Natural killer cell treated with Interleukin-12 subunit alpha and Interleukin-12 subunit beta and Interleukin-15 and Interleukin-18, amount 100 ng/mL, for 72 hours (primary cell): ENCODE measurements around the gene GPR55. TPM values are rescaled to one million over a fixed set of nuclear protein-coding genes. Genes with fewer than 3 reads are reported as not detected.

Experiments used
- ATAC-seq, 2 donors: fragments of 150-1000 bp; cut with Tn5 transposase in 1 of 2; sonication (Bioruptor Pico), chemical (Tn5 transposase) in 1 of 2; 2 replicates each; pipeline ENCODE4 v1.10.0; 2021
- DNase-seq: peaks from one replicate; pipeline ENCODE4 v3.0.0; 2022; ENCODE audit warnings: low spot score
- H3K27ac Mint-ChIP-seq, 2 donors: 1 replicate in 1 of 2; 2 replicates in 1 of 2; pipeline ENCODE4 v1.8.0; 2022; ENCODE audit warnings: mixed read lengths in 2 of 2, mild to moderate bottlenecking in 1 of 2, moderate library complexity in 1 of 2
- H3K27me3 Mint-ChIP-seq, 2 donors: 1 replicate in 1 of 2; 2 replicates in 1 of 2; pipeline ENCODE4 v1.8.0; 2022; ENCODE audit warnings: mixed read lengths in 2 of 2
- H3K36me3 Mint-ChIP-seq: one replicate; pipeline ENCODE4 v1.8.0; 2022; ENCODE audit warnings: mixed read lengths
- H3K4me1 Mint-ChIP-seq, 2 donors: 1 replicate in 1 of 2; 2 replicates in 1 of 2; pipeline ENCODE4 v1.8.0; 2022; ENCODE audit warnings: low read depth in 2 of 2, mixed read lengths in 2 of 2, mild to moderate bottlenecking in 1 of 2
- H3K4me3 Mint-ChIP-seq: one replicate; pipeline ENCODE4 v1.8.0; 2022; ENCODE audit warnings: mixed read lengths
- H3K9me3 Mint-ChIP-seq: 2 replicates; pipeline ENCODE4 v1.8.0; 2022; ENCODE audit warnings: mixed read lengths
- total RNA-seq, 2 donors: library from RNA; stranded (reverse); gene quantifications; one replicate each; pipeline ENCODE4 v1.2.3, GENCODE V29; 2022

The GPR55 gene
- total RNA-seq, 2 donors from 2014 or later = 0.26 to 5.5 TPM

DNA sequence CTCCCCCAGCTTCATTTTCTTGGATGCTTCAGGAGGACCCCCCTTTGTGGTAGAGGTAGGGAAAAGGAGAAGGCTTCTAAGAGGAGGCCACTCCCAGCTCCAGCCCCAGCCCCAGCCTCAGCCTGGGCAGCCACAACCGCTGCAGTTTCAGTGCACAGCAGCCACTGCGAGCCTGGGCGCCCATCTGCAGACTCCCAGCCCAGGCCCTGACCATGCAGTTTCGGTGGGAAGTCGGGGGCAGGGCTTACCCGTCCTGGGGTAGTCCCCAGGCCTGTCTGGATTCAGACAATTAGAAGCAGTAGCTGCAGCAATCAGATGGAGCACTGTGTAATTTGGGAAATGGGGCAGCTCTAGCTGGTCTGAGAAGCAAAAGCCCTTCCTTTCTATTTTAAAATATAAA lies 31.7 kb downstream of the GPR55 start:
- no peak overlapping the region for H3K4me3 Mint-ChIP-seq
- H3K36me3 Mint-ChIP-seq = no peaks in the 10 kb centered on the region
- no peaks in the 10 kb centered on the region for H3K9me3 Mint-ChIP-seq
- ATAC-seq = no peak
- no peak for DNase-seq
- H3K4me1 Mint-ChIP-seq = peaks cover 6 to 9% of the 10 kb centered on the region in 2 donors
- peaks cover 53 to 67% of the 10 kb centered on the region in 2 donors for H3K27me3 Mint-ChIP-seq
- no peak overlapping the region for H3K27ac Mint-ChIP-seq

GRCh38 chr2:230891509-230891908 lies 33.5 kb downstream of the GPR55 start:
- Mint-ChIP-seq H3K27me3 (peaks cover 45 to 50% of the 10 kb centered on the region in 2 donors), H3K4me3 (no peak overlapping the region), H3K4me1 (peaks cover 6 to 9% of the 10 kb centered on the region in 2 donors), H3K9me3 (no peaks in the 10 kb centered on the region), H3K36me3 (no peaks in the 10 kb centered on the region), H3K27ac (no peak overlapping the region)
- ATAC-seq (no peak), DNase-seq (no peak)

DNA sequence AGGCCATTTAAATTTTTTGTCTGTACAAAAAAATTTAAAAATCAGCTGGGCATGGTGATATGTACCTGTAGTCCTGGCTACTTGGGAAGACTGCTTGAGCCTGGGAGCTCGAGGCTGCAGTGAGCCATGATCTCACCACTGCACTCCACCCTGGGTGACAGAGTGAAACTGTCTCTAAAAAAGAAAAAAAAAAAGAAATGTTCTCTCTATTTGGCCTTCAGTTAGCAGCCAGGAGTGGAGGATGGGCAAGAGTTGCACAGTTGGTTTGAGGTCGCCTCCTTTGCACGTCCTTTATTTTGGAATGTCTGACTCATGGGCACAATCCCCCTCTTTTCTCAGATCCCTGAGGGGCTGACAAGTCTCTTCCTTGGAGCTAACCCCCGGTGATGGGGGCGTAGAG lies 34.0 kb downstream of the GPR55 start:
- H3K27me3 Mint-ChIP-seq = peaks cover 45 to 51% of the 10 kb centered on the region in 2 donors

DNA sequence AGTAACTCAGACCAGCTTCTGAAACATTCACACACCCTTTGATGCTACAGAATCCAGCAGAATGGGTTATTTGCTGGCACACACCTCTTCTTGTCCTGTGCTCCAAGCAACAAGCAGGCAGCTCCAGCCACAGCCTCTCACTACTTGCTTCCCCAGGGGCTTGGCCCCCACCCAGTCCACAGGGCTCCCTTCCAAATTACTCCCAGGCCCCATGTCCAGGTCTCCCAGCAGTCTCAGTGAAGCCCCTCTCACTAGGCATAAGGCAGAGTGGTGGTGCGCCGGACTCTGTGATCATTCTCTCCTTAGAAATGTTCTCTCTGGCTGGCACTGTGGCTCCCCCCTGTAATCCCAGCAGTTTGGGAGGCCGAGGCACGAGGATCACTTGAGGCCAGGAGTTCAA lies 34.4 kb downstream of the GPR55 start:
- no peak for DNase-seq
- H3K36me3 Mint-ChIP-seq = no peaks in the 10 kb centered on the region

More for the DNA sequence above, 34.0 kb downstream of the GPR55 start:
- H3K9me3 Mint-ChIP-seq = no peaks in the 10 kb centered on the region
- H3K4me3 Mint-ChIP-seq = no peak overlapping the region
- H3K36me3 Mint-ChIP-seq = no peaks in the 10 kb centered on the region
- H3K4me1 Mint-ChIP-seq = peaks cover 6 to 9% of the 10 kb centered on the region in 2 donors
- no peak overlapping the region for H3K27ac Mint-ChIP-seq
- DNase-seq (no peak), ATAC-seq (no peak)

DNA sequence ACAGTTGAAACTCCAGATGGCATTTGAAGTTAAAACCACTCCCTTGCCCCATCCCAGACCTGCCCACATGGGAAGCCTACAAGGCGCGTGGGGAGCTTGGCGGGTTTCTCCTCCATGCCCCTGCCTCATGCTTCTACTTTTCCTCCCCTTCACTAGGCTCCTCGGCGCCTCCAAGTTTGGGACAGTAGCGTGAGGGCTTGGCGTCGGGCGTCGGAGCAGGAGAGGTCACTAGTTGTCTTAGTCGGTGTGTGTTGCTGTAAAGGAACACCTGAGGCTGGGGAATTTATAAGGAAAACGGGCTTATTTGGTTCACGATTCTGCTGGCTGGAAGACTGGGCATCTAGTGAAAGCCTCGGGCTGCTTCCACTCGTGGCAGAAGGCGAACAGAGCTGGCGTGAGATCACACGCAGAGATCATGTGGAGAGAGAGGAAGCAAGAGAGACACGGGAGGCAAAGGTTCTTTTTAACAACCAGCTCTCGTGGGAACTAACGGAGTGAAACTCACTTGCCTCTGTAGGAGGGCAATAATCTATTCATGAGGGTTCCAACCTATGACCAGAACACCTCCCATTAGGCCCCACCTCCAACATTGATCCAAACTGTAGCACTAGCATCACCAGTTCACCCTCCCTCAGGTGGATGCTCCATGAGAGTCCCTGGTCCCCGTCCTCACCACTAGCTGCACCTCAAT lies 35.0 kb downstream of the GPR55 start:
- H3K4me1 Mint-ChIP-seq = peaks cover 6 to 9% of the 10 kb centered on the region in 2 donors
- H3K9me3 Mint-ChIP-seq = no peaks in the 10 kb centered on the region
- H3K4me3 Mint-ChIP-seq = no peak overlapping the region
- DNase-seq (no peak), ATAC-seq (no peak)
- H3K27ac Mint-ChIP-seq = no peak overlapping the region
- no peaks in the 10 kb centered on the region for H3K36me3 Mint-ChIP-seq
- peaks cover 48 to 61% of the 10 kb centered on the region in 2 donors for H3K27me3 Mint-ChIP-seq

More for the DNA sequence above, 34.4 kb downstream of the GPR55 start:
- Mint-ChIP-seq H3K27ac (no peak overlapping the region), H3K27me3 (peaks cover 44 to 55% of the 10 kb centered on the region in 2 donors), H3K4me1 (peaks cover 6 to 9% of the 10 kb centered on the region in 2 donors), H3K9me3 (no peaks in the 10 kb centered on the region), H3K4me3 (no peak overlapping the region)
- no peak for ATAC-seq

DNA sequence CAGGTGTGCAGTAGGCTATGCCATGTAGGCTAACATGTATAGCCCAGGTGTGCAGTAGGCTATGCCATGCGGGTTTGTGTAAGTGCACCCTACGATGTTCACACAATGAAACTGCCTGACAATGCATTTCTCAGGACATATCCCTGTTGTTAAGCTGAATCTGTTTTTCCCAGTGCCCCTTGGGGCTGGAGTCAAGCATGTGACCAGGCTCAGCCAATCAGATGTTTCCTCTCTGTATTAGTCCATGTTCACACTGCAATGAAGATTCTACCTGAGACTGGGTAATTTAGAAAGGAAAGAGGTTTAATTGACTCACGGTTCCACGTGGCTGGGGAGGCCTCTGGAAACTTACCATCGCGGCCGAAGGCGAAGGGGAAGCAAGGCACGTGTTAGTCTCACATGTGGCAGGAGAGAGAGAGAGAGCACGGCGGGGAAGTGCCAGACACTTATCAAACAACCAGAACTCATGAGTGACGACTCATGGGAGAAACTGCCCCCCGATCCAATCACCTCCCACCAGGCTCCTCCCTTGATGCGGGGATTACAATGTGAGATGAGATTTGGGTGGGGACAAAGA lies 36.1 kb downstream of the GPR55 start:
- Mint-ChIP-seq H3K36me3 (no peaks in the 10 kb centered on the region), H3K4me1 (no peaks in the 10 kb centered on the region), H3K27ac (no peak overlapping the region), H3K4me3 (no peak overlapping the region), H3K9me3 (no peaks in the 10 kb centered on the region), H3K27me3 (peaks cover 46 to 56% of the 10 kb centered on the region in 2 donors)
- DNase-seq (no peak), ATAC-seq (no peak)

- H3K4me3 Mint-ChIP-seq = no peak overlapping the region
- H3K4me1 Mint-ChIP-seq = no peaks in the 10 kb centered on the region
- ATAC-seq (no peak), DNase-seq (no peak)
- H3K36me3 Mint-ChIP-seq = no peaks in the 10 kb centered on the region
- no peak overlapping the region for H3K27ac Mint-ChIP-seq
- peaks cover 41 to 62% of the 10 kb centered on the region in 2 donors for H3K27me3 Mint-ChIP-seq
- no peaks in the 10 kb centered on the region for H3K9me3 Mint-ChIP-seq
Observed at GRCh38 chr2:230887342-230887741, 37.7 kb downstream of the GPR55 start.

- DNase-seq (no peak), ATAC-seq (no peak)
- peaks cover 0 to 2% of the 10 kb centered on the region in 2 donors for H3K4me1 Mint-ChIP-seq
- no peak overlapping the region for H3K4me3 Mint-ChIP-seq
- no peaks in the 10 kb centered on the region for H3K9me3 Mint-ChIP-seq
- no peak overlapping the region for H3K27ac Mint-ChIP-seq
- peaks cover 45 to 66% of the 10 kb centered on the region in 2 donors for H3K27me3 Mint-ChIP-seq
- no peaks in the 10 kb centered on the region for H3K36me3 Mint-ChIP-seq
Observed at GRCh38 chr2:230886671-230887071, 38.4 kb downstream of the GPR55 start.

- Mint-ChIP-seq H3K4me3 (no peak overlapping the region), H3K27me3 (peaks cover 42 to 67% of the 10 kb centered on the region in 2 donors), H3K27ac (no peak overlapping the region), H3K4me1 (peaks cover 0 to 2% of the 10 kb centered on the region in 2 donors), H3K36me3 (no peaks in the 10 kb centered on the region), H3K9me3 (no peaks in the 10 kb centered on the region)
- no peak for ATAC-seq
- DNase-seq = no peak
Observed at GRCh38 chr2:230886206-230886605, 38.8 kb downstream of the GPR55 start.

GRCh38 chr2:230885463-230886130 lies 39.4 kb downstream of the GPR55 start:
- H3K36me3 Mint-ChIP-seq = no peaks in the 10 kb centered on the region
- no peak overlapping the region for H3K27ac Mint-ChIP-seq
- peaks cover 0 to 2% of the 10 kb centered on the region in 2 donors for H3K4me1 Mint-ChIP-seq
- no peak overlapping the region for H3K4me3 Mint-ChIP-seq
- ATAC-seq (no peak), DNase-seq (no peak)
- H3K9me3 Mint-ChIP-seq = no peaks in the 10 kb centered on the region
- peaks cover 41 to 65% of the 10 kb centered on the region in 2 donors for H3K27me3 Mint-ChIP-seq

DNA sequence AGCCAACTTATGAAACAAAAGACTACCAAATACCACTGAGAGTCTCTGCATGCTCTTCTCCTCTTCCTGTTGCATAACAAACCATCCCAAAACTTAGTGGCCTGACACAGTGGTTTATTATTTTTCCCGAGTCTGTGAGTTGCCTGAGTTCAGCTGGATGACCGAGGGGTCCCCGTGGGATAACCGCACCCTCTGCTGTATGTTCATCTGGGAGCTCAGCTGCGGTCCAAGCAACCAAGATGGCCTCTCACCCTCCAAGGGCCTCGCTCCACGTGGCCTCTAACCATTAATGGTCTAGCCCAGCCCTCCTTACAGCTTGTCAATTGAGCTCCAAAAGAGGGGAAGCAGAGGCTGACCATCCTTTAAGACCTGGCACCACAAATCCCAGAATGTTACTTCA lies 43.2 kb downstream of the GPR55 start:
- H3K36me3 Mint-ChIP-seq = no peaks in the 10 kb centered on the region
- peak overlapping the region in 1 of 2 donors; percentile 54 for H3K27ac Mint-ChIP-seq
- H3K4me3 Mint-ChIP-seq = peak overlapping the region; percentile 6
- peaks cover 21 to 22% of the 10 kb centered on the region in 2 donors for H3K4me1 Mint-ChIP-seq
- DNase-seq (peak; percentile 12), ATAC-seq (no peak)
- H3K9me3 Mint-ChIP-seq = no peaks in the 10 kb centered on the region
- peaks cover 31 to 57% of the 10 kb centered on the region in 2 donors for H3K27me3 Mint-ChIP-seq

DNA sequence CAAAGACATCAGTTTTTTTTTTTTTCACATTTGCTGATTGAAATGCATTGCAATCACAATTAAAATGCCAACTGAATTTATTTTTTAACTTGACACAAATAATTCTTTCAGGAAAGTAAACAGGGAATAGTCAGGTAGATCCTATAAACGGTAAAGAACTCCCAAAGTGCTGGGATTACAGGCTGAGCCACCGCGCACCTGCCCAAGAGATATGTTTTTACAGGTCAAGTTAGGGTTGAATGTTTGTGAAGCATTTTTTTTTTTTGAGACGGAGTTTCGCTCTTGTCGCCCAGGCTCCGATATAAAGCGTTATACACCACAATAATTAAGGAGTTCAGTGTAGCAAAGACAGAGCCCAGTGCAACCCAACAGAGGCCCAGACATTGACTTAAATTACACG lies 45.2 kb downstream of the GPR55 start:
- no peaks in the 10 kb centered on the region for H3K9me3 Mint-ChIP-seq
- DNase-seq (peak; percentile 5), ATAC-seq (no peak)
- no peaks in the 10 kb centered on the region for H3K36me3 Mint-ChIP-seq
- no peak overlapping the region for H3K4me3 Mint-ChIP-seq
- H3K27ac Mint-ChIP-seq = peak overlapping the region in 1 of 2 donors; percentile 82
- peaks cover 27 to 40% of the 10 kb centered on the region in 2 donors for H3K27me3 Mint-ChIP-seq
- peaks cover 24 to 27% of the 10 kb centered on the region in 2 donors for H3K4me1 Mint-ChIP-seq

GRCh38 chr2:230879271-230879882 lies 45.7 kb downstream of the GPR55 start:
- Mint-ChIP-seq H3K4me3 (peak overlapping the region; percentile 50), H3K36me3 (no peaks in the 10 kb centered on the region), H3K9me3 (no peaks in the 10 kb centered on the region), H3K4me1 (peaks cover 24 to 27% of the 10 kb centered on the region in 2 donors), H3K27me3 (peaks cover 30 to 40% of the 10 kb centered on the region in 2 donors), H3K27ac (peak overlapping the region in 1 of 2 donors; percentile 82)
- ATAC-seq = no peak
- peak; percentile 13 for DNase-seq
